Measurements from ENCODE around the gene RERE.

The RERE gene

GRCh38 chr1:8745749-8746390 lies 71.6 kb downstream of the RERE start:
- Histone ChIP-seq H2AFZ (ENCODE audit: low read depth, low read length, severe bottlenecking) (no peak overlapping the region), H3K27ac (ENCODE audit: low read depth, low read length) (no peak overlapping the region), H3K9ac (ENCODE audit: low read length) (no peak overlapping the region), H3K4me2 (ENCODE audit: low read depth, low read length, poor library complexity, severe bottlenecking) (no peak overlapping the region), H3K4me3 (ENCODE audit: insufficient read depth, low read length, poor library complexity, severe bottlenecking) (no peak overlapping the region), H3K79me2 (ENCODE audit: insufficient read depth, low read length) (no peaks in the 10 kb centered on the region), H3K9me2 (replicated peaks; ENCODE audit: insufficient read depth, low read length) (no peaks in the 10 kb centered on the region), H3K27me3 (ENCODE audit: low read length) (no peaks in the 10 kb centered on the region), H3F3A (ENCODE audit: insufficient read depth) (no peaks in the 10 kb centered on the region), H3K36me3 (ENCODE audit: low read length) (no peaks in the 10 kb centered on the region), H3K9me3 (ENCODE audit: insufficient read depth, low read length) (no peaks in the 10 kb centered on the region), H4K20me1 (ENCODE audit: low read depth, low read length) (no peaks in the 10 kb centered on the region)
- TF ChIP-seq EZH2phosphoT487 (conservative IDR thresholded peaks at IDR 0.05; ENCODE audit: low read length): no peak
- TF ChIP-seq, protein P1, sequence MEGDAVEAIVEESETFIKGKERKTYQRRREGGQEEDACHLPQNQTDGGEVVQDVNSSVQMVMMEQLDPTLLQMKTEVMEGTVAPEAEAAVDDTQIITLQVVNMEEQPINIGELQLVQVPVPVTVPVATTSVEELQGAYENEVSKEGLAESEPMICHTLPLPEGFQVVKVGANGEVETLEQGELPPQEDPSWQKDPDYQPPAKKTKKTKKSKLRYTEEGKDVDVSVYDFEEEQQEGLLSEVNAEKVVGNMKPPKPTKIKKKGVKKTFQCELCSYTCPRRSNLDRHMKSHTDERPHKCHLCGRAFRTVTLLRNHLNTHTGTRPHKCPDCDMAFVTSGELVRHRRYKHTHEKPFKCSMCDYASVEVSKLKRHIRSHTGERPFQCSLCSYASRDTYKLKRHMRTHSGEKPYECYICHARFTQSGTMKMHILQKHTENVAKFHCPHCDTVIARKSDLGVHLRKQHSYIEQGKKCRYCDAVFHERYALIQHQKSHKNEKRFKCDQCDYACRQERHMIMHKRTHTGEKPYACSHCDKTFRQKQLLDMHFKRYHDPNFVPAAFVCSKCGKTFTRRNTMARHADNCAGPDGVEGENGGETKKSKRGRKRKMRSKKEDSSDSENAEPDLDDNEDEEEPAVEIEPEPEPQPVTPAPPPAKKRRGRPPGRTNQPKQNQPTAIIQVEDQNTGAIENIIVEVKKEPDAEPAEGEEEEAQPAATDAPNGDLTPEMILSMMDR (IDR thresholded peaks at IDR 0.05; ENCODE audit: insufficient read depth, low read length, poor library complexity, severe bottlenecking): no peak

DNA sequence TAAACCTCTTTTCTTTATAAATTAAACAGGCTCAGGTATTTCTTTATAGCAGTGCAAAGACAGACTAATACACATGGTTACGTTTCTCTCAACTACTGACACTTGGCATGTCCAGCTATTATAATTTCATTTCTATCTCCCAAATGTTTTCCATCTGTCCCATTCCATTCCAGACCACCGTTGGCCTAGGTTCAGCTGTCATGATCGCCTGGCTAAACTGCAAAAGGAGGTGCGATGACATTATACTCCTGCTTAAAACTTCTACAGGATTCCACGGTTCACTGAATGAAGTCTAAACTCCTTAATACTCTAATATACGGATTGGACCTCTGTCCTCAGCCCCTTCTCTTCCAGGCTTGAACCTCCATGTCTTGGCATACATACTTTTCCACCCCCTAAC lies 72.1 kb downstream of the RERE start:
- no peak overlapping the region for H3K4me2 ChIP-seq (ENCODE audit: low read depth, low read length, poor library complexity, severe bottlenecking)
- H3K4me3 ChIP-seq (ENCODE audit: insufficient read depth, low read length, poor library complexity, severe bottlenecking): no peak overlapping the region
- H3K27ac ChIP-seq (ENCODE audit: low read depth, low read length): no peak overlapping the region

DNA sequence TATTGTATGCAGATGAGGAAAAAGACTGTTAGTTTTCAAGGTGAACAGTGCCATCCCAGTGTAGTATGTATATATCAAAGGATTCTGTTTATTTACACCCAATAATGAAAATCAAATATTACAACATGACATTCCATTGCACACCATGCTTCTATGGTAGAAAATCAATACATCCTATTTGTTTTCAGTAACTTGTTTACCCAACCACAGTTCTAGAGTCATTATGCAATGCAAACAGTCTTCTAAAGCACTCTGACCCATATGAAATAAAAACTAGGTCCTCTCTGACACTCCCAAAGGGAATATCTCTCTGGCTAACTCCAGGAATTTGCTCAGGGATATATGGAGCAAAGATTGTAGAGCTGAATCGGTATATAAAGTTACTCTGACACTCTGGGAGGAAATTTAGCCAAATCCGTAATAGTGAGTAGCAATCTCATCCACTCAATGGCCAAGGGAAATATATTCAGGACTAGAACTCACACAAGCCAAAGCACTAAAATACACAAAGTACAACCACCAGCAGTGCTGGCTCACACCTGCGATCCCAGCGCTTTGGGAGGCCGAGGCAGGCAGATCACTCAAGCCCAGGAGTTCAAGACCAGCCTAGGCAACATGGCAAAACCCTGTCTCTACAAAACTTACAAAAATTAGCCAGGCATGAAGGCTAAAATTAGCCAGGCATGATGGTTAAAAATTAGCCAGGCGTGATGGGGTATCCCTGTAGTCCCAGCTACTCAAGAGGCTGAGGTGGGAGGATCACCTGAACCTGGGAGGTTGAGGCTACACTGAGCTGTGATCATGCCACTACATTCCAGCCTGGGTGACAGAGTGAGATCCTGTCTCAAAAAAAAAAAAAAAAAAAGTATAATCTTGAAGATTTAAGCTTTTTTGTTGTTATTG lies 75.2 kb downstream of the RERE start:
- Histone ChIP-seq H3K4me2 (ENCODE audit: low read depth, low read length, poor library complexity, severe bottlenecking) (no peak overlapping the region), H3F3A (ENCODE audit: insufficient read depth) (no peaks in the 10 kb centered on the region)

More for the DNA sequence above, 72.1 kb downstream of the RERE start:
- no peaks in the 10 kb centered on the region for H3K9me2 ChIP-seq (replicated peaks; ENCODE audit: insufficient read depth, low read length)
- no peaks in the 10 kb centered on the region for H4K20me1 ChIP-seq (ENCODE audit: low read depth, low read length)
- no peak overlapping the region for H3K9ac ChIP-seq (ENCODE audit: low read length)
- H3F3A ChIP-seq (ENCODE audit: insufficient read depth): no peaks in the 10 kb centered on the region
- no peaks in the 10 kb centered on the region for H3K36me3 ChIP-seq (ENCODE audit: low read length)
- no peak for TF ChIP-seq EZH2phosphoT487 (conservative IDR thresholded peaks at IDR 0.05; ENCODE audit: low read length)
- TF ChIP-seq, protein P1 (IDR thresholded peaks at IDR 0.05; ENCODE audit: insufficient read depth, low read length, poor library complexity, severe bottlenecking): no peak
- no peaks in the 10 kb centered on the region for H3K9me3 ChIP-seq (ENCODE audit: insufficient read depth, low read length)
- H3K27me3 ChIP-seq (ENCODE audit: low read length): no peaks in the 10 kb centered on the region
- no peaks in the 10 kb centered on the region for H3K79me2 ChIP-seq (ENCODE audit: insufficient read depth, low read length)
- no peak overlapping the region for H2AFZ ChIP-seq (ENCODE audit: low read depth, low read length, severe bottlenecking)

More for the DNA sequence above, 75.2 kb downstream of the RERE start:
- no peak overlapping the region for H3K9ac ChIP-seq (ENCODE audit: low read length)
- H3K79me2 ChIP-seq (ENCODE audit: insufficient read depth, low read length): no peaks in the 10 kb centered on the region
- no peaks in the 10 kb centered on the region for H3K27me3 ChIP-seq (ENCODE audit: low read length)
- H3K36me3 ChIP-seq (ENCODE audit: low read length): no peaks in the 10 kb centered on the region
- no peaks in the 10 kb centered on the region for H3K9me2 ChIP-seq (replicated peaks; ENCODE audit: insufficient read depth, low read length)
- H2AFZ ChIP-seq (ENCODE audit: low read depth, low read length, severe bottlenecking): no peak overlapping the region
- H3K4me3 ChIP-seq (ENCODE audit: insufficient read depth, low read length, poor library complexity, severe bottlenecking): no peak overlapping the region
- TF ChIP-seq, protein P1 (IDR thresholded peaks at IDR 0.05; ENCODE audit: insufficient read depth, low read length, poor library complexity, severe bottlenecking): no peak
- no peak for TF ChIP-seq EZH2phosphoT487 (conservative IDR thresholded peaks at IDR 0.05; ENCODE audit: low read length)
- no peaks in the 10 kb centered on the region for H4K20me1 ChIP-seq (ENCODE audit: low read depth, low read length)
- H3K9me3 ChIP-seq (ENCODE audit: insufficient read depth, low read length): peaks cover 3% of the 10 kb centered on the region; the same call in 1 of the 2 replicates
- no peak overlapping the region for H3K27ac ChIP-seq (ENCODE audit: low read depth, low read length)

All from SU-DHL-6 (cell line).